NCI-H187 (cell line): ENCODE measurements around the gene ALDH16A1.
"Not testable (repeated sequence)": the region's sequence is repeated elsewhere in the genome, so short reads cannot be mapped to it uniquely, and the experiment has no call there.

Experiments used
- DNase-seq, 2 experiments: peaks; one replicate each; lab custom pipeline; 2025; lab: John Stamatoyannopoulos, UW

The ALDH16A1 gene

GRCh38 chr19:49441210-49441959 lies 11.6 kb upstream of the ALDH16A1 start, which contains the start of gene SLC17A7:
Gene SLC17A7, minus strand, starts transcription at chr19:49441527. Its CDS starts 148 bp downstream, at chr19:49441379.
- no peak for DNase-seq

- no peak for DNase-seq
Measured at GRCh38 chr19:49441960-49442350, 11.1 kb upstream of the ALDH16A1 start.

- no peak for DNase-seq
Measured at GRCh38 chr19:49442354-49442753, 10.7 kb upstream of the ALDH16A1 start.

- peak; percentile 70 to 88 for DNase-seq
Measured at GRCh38 chr19:49442771-49443365, 10.2 kb upstream of the ALDH16A1 start.

- DNase-seq = peak; percentile 96 to 99
Measured at GRCh38 chr19:49443366-49444099, 9.5 kb upstream of the ALDH16A1 start.

GRCh38 chr19:49444100-49444700 lies 8.8 kb upstream of the ALDH16A1 start:
- not testable (repeated sequence) for DNase-seq

GRCh38 chr19:49445997-49446396 lies 7.0 kb upstream of the ALDH16A1 start:
- no peak for DNase-seq

GRCh38 chr19:49447485-49448431 lies 5.3 kb upstream of the ALDH16A1 start:
- no peak for DNase-seq

GRCh38 chr19:49448432-49448786 lies 4.6 kb upstream of the ALDH16A1 start:
- DNase-seq = no peak

GRCh38 chr19:49450405-49450804 lies 2.6 kb upstream of the ALDH16A1 start:
- DNase-seq = no peak

- peak; percentile 97 to 99 for DNase-seq
Measured at GRCh38 chr19:49451430-49452181, 1.4 kb upstream of the ALDH16A1 start, which contains the start of gene PIH1D1. Gene PIH1D1, minus strand, starts transcription at chr19:49451814. Its CDS starts 240 bp downstream, at chr19:49451574.

GRCh38 chr19:49453757-49454240 lies 774 bp downstream of the ALDH16A1 start:
- no peak for DNase-seq

GRCh38 chr19:49455773-49456172 lies 2.7 kb downstream of the ALDH16A1 start:
- DNase-seq = no peak

GRCh38 chr19:49456326-49456725 lies 3.3 kb downstream of the ALDH16A1 start:
- DNase-seq = no peak

GRCh38 chr19:49458567-49458903 lies 5.5 kb downstream of the ALDH16A1 start:
- no peak for DNase-seq

GRCh38 chr19:49459388-49459787 lies 6.4 kb downstream of the ALDH16A1 start:
- no peak for DNase-seq

- DNase-seq = not testable (repeated sequence)
Measured at GRCh38 chr19:49461130-49461529, 8.1 kb downstream of the ALDH16A1 start.

GRCh38 chr19:49461656-49462055 lies 8.6 kb downstream of the ALDH16A1 start:
- no peak for DNase-seq

GRCh38 chr19:49462492-49462891 lies 9.5 kb downstream of the ALDH16A1 start:
- no peak for DNase-seq

GRCh38 chr19:49463960-49464740 lies 11.1 kb downstream of the ALDH16A1 start:
- DNase-seq = no peak
